Measurements from ENCODE around the gene HSD11B1L. TPM values are rescaled to one million over a fixed set of nuclear protein-coding genes. Genes with fewer than 3 reads are reported as not detected.

HSD11B1L gene
- total RNA-seq, 1 experiment from 2014 or later = 10.9 TPM

DNA sequence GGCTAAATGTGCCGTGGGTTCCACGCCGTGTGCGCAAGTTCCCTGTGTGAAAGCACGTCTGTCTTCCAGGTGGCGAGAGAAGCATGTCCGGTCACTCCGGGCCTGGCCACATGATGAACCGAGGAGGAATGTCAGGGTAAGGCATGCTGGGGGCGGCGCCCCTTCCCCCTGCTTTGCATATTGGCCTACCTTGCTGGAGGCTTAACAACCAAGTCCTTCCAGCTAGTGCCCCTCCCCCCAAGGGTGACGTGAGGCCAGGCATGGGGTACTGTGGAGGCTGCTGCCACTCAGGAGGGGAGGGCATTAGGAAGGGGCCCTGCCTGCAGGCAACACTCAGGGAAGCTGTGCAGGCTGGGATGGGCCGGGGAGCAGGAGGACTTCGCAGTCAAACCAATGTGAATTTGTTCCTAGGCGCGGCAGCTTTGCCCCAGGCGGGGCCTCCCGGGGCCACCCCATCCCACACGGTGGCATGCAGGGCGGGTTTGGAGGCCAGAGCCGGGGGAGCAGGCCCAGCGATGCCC lies 13.0 kb upstream of the HSD11B1L start:
- 0 out of 2 replicates have a peak, but pooled peaks cover 10% of the 10 kb centered on the region for H4K20me1 ChIP-seq (ENCODE audit: low read length)
- no peaks in the 10 kb centered on the region for H3K9me2 ChIP-seq (replicated peaks; ENCODE audit: low read length)
- no peaks in the 10 kb centered on the region for H3K4me1 ChIP-seq (ENCODE audit: insufficient read depth, low read length)
- DNase-seq (no peak), ATAC-seq (no peak)
- ChIA-PET CTCF (no interaction called here), POLR2A (ENCODE audit: unreplicated experiment) (interaction anchor here (0.7 kb wide), 1 partner anchor 1929 kb away, joined by 3 read pairs; no protein-coding TSS in a partner anchor)
- H3K27me3 ChIP-seq (ENCODE audit: low read length) = no peaks in the 10 kb centered on the region
- no peak overlapping the region for H3K4me2 ChIP-seq (ENCODE audit: low read length)
- H3F3A ChIP-seq (ENCODE audit: low read length, unreplicated experiment) = no peaks in the 10 kb centered on the region
- H3K36me3 ChIP-seq (ENCODE audit: low read depth, low read length) = peaks cover 66% of the 10 kb centered on the region
- H3K4me3 ChIP-seq (ENCODE audit: low read length) = no peak overlapping the region
- TF ChIP-seq EZH2 (IDR thresholded peaks at IDR 0.05; ENCODE audit: low read length, unreplicated experiment) (no peak), EZH2phosphoT487 (IDR thresholded peaks at IDR 0.05; ENCODE audit: borderline replicate concordance, low read length) (no peak)
- TF ChIP-seq, protein P1, sequence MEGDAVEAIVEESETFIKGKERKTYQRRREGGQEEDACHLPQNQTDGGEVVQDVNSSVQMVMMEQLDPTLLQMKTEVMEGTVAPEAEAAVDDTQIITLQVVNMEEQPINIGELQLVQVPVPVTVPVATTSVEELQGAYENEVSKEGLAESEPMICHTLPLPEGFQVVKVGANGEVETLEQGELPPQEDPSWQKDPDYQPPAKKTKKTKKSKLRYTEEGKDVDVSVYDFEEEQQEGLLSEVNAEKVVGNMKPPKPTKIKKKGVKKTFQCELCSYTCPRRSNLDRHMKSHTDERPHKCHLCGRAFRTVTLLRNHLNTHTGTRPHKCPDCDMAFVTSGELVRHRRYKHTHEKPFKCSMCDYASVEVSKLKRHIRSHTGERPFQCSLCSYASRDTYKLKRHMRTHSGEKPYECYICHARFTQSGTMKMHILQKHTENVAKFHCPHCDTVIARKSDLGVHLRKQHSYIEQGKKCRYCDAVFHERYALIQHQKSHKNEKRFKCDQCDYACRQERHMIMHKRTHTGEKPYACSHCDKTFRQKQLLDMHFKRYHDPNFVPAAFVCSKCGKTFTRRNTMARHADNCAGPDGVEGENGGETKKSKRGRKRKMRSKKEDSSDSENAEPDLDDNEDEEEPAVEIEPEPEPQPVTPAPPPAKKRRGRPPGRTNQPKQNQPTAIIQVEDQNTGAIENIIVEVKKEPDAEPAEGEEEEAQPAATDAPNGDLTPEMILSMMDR (conservative IDR thresholded peaks at IDR 0.05; ENCODE audit: low read depth, low read length) = no peak
- no peak overlapping the region for H3K27ac ChIP-seq (ENCODE audit: low read length)
- H2AFZ ChIP-seq (ENCODE audit: low read length) = no peak overlapping the region
- intact Hi-C loops (cut with micrococcal nuclease) = no loop called here
- no peak overlapping the region for H3K9ac ChIP-seq (ENCODE audit: low read length)
- BruUV-seq (replicated peaks) = no TSS peak
- no peaks in the 10 kb centered on the region for H3K9me3 ChIP-seq (ENCODE audit: low read length)
- no peaks in the 10 kb centered on the region for H3K79me2 ChIP-seq (ENCODE audit: low read length)

DNA sequence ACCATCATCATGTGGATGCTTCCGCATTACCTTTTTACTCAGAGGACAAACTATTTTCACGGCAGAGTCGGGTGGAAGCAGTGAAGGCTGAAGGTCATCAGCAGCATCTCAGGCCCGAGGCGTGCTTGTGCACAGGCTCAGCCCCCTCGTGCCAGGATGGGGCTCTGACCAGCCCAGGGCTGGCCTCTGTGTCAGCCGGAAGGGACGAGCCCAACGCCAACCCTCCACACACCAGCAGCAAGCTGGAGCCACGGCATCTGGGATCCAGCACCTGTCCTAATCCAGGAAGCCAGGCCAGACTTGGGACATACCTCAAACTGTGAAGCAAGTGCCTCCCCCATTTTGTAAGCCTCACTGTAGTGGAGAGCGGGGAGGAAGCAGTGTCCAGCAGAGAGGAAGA lies 11.6 kb upstream of the HSD11B1L start:
- CTCF ChIA-PET = no interaction called here
- Histone ChIP-seq H3K27me3 (ENCODE audit: low read length) (no peaks in the 10 kb centered on the region), H3K27ac (ENCODE audit: low read length) (no peak overlapping the region), H2AFZ (ENCODE audit: low read length) (no peak overlapping the region), H3K9ac (ENCODE audit: low read length) (no peak overlapping the region), H3K9me2 (replicated peaks; ENCODE audit: low read length) (no peaks in the 10 kb centered on the region), H3K79me2 (ENCODE audit: low read length) (no peaks in the 10 kb centered on the region), H3K4me1 (ENCODE audit: insufficient read depth, low read length) (no peaks in the 10 kb centered on the region), H4K20me1 (ENCODE audit: low read length) (0 out of 2 replicates have a peak, but pooled peaks cover 3% of the 10 kb centered on the region), H3K36me3 (ENCODE audit: low read depth, low read length) (peaks cover 53% of the 10 kb centered on the region), H3F3A (ENCODE audit: low read length, unreplicated experiment) (no peaks in the 10 kb centered on the region), H3K4me2 (ENCODE audit: low read length) (no peak overlapping the region), H3K9me3 (ENCODE audit: low read length) (no peaks in the 10 kb centered on the region), H3K4me3 (ENCODE audit: low read length) (no peak overlapping the region)
- POLR2A ChIA-PET (ENCODE audit: unreplicated experiment) = no interaction called here
- no peak for TF ChIP-seq EZH2 (IDR thresholded peaks at IDR 0.05; ENCODE audit: low read length, unreplicated experiment)
- TF ChIP-seq EZH2phosphoT487 (IDR thresholded peaks at IDR 0.05; ENCODE audit: borderline replicate concordance, low read length) = no peak
- TF ChIP-seq, protein P1 (conservative IDR thresholded peaks at IDR 0.05; ENCODE audit: low read depth, low read length) = no peak
- ATAC-seq = no peak
- DNase-seq = no peak
- intact Hi-C loops (cut with micrococcal nuclease) = no loop called here
- BruUV-seq (replicated peaks) = TSS peak; percentile 14

DNA sequence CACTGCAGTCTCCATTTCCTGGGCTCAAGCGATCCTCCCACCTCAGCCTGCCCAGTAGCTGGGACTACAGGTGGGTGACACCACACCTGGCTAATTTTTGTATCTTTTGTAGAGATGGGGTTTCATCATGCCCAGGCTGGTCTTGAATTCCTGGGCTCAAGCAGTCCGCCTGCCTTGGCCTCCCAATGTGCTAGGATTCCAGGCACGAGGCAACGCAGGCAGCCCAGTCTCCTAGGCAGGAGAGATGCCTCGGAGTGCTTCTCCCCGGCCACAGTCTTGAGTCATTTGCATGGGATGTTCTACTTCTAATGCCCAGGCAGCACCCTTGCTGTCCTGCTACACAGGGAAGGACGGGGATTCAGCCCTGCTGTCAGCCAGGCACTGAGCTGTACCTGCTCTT lies 9.2 kb upstream of the HSD11B1L start:
- Histone ChIP-seq H3K4me2 (ENCODE audit: low read length) (no peak overlapping the region), H3K79me2 (ENCODE audit: low read length) (no peaks in the 10 kb centered on the region), H3K9ac (ENCODE audit: low read length) (no peak overlapping the region), H3K9me2 (replicated peaks; ENCODE audit: low read length) (no peaks in the 10 kb centered on the region), H2AFZ (ENCODE audit: low read length) (no peak overlapping the region), H3K9me3 (ENCODE audit: low read length) (no peaks in the 10 kb centered on the region), H3K27ac (ENCODE audit: low read length) (no peak overlapping the region), H3K36me3 (ENCODE audit: low read depth, low read length) (peaks cover 30% of the 10 kb centered on the region), H3K27me3 (ENCODE audit: low read length) (no peaks in the 10 kb centered on the region), H3K4me3 (ENCODE audit: low read length) (no peak overlapping the region), H4K20me1 (ENCODE audit: low read length) (no peaks in the 10 kb centered on the region), H3K4me1 (ENCODE audit: insufficient read depth, low read length) (no peaks in the 10 kb centered on the region), H3F3A (ENCODE audit: low read length, unreplicated experiment) (no peaks in the 10 kb centered on the region)
- intact Hi-C loops (cut with micrococcal nuclease) = no loop called here
- ChIA-PET CTCF (no interaction called here), POLR2A (ENCODE audit: unreplicated experiment) (no interaction called here)
- DNase-seq (no peak), ATAC-seq (0 out of 2 replicates have a peak, but pooled peaks have one; percentile 10)
- TF ChIP-seq EZH2 (IDR thresholded peaks at IDR 0.05; ENCODE audit: low read length, unreplicated experiment) (no peak), EZH2phosphoT487 (IDR thresholded peaks at IDR 0.05; ENCODE audit: borderline replicate concordance, low read length) (no peak)
- TF ChIP-seq, protein P1 (conservative IDR thresholded peaks at IDR 0.05; ENCODE audit: low read depth, low read length) = no peak
- no TSS peak for BruUV-seq (replicated peaks)
